ENCODE data around the gene SLC41A1. TPM values are rescaled to one million over a fixed set of nuclear protein-coding genes. Genes with fewer than 3 reads are reported as not detected.
A peak's percentile ranks its signal among the peaks of the same experiment; 100 is the strongest.

Gene SLC41A1
- total and polyA plus RNA-seq, 9 of the 15 experiments (the other 6 are each of a cell fraction or from before 2014, with no cell fraction given): 4.1 to 29.3 (median 11.4) TPM

- TF ChIP-seq ETS1 (conservative IDR thresholded peaks at IDR 0.05; ENCODE audit: control insufficient read depth, low read depth, low read length): peak; percentile 39; the same call in 1 of the 2 replicates
- TF ChIP-seq RCOR1 (IDR thresholded peaks at IDR 0.05; ENCODE audit: borderline replicate concordance in 1 of 2, low read depth in 2 of 2, low read length in 2 of 2): peak in 1 of 2 experiments; percentile 77; a peak in 1 of 4 replicates
- peak in 1 of 2 experiments; percentile 66; a peak in 2 of 4 replicates for TF ChIP-seq ARNT (IDR thresholded peaks at IDR 0.05)
- TF ChIP-seq ZBTB40 (IDR thresholded peaks at IDR 0.05): peak; percentile 40; the same call in 1 of the 2 replicates
- no peak for TF ChIP-seq ZBTB40 (CRISPR knock-in tag; IDR thresholded peaks at IDR 0.05)
- no peak for TF ChIP-seq CBX2 (IDR thresholded peaks at IDR 0.05; ENCODE audit: insufficient read depth, low read length, poor library complexity, severe bottlenecking)
- no peak for TF ChIP-seq ZNF644 (tag; IDR thresholded peaks at IDR 0.05; ENCODE audit: low read depth)
- TF ChIP-seq MTA2 (IDR thresholded peaks at IDR 0.05; ENCODE audit: low read depth): peak; percentile 59
- no peak for TF ChIP-seq PTTG1 (tag; IDR thresholded peaks at IDR 0.05; ENCODE audit: low read depth)
- TF ChIP-seq TBL1XR1 (IDR thresholded peaks at IDR 0.05; ENCODE audit: low read length in 2 of 2): peak in 1 of 2 experiments; percentile 38; a peak in 1 of 4 replicates
- TF ChIP-seq DLX4 (CRISPR knock-in tag; IDR thresholded peaks at IDR 0.05): no peak
- peak; percentile 72 for TF ChIP-seq TAL1 (IDR thresholded peaks at IDR 0.05)
- TF ChIP-seq FOXM1 (IDR thresholded peaks at IDR 0.05; ENCODE audit: low read depth): 0 out of 2 replicates have a peak, but pooled peaks have one; percentile 20
- TF ChIP-seq FOXM1 (CRISPR knock-in tag; IDR thresholded peaks at IDR 0.05; ENCODE audit: low read depth): no peak
- TF ChIP-seq NR0B1 (IDR thresholded peaks at IDR 0.05; ENCODE audit: partially characterized antibody): no peak
- TF ChIP-seq SMARCC2 (IDR thresholded peaks at IDR 0.05; ENCODE audit: low read depth): no peak
Observed at GRCh38 chr1:205811660-205812059, 1.3 kb downstream of the SLC41A1 start (continued).

Data from K562 (cell line).